Activated naive CD8-positive, alpha-beta T cell treated with anti-CD3 and anti-CD28 coated beads, Interleukin-2, amount 10 ng/mL, durations not matched to agents 7 days and 5 days (primary cell): ENCODE measurements around the gene POMGNT2. TPM values are rescaled to one million over a fixed set of nuclear protein-coding genes. Genes with fewer than 3 reads are reported as not detected.

Experiments
- ATAC-seq: fragments of 150-1000 bp; cut with Tn5 transposase; one replicate; pipeline ENCODE4 v1.10.0; 2021; ENCODE audit warnings: low read depth, moderate library complexity
- POLR2A ChIA-PET: fragments of 350-600 bp; sonication (Branson Sonifier 250); formaldehyde crosslinking; loops from one replicate; lab custom pipeline; 2021; ENCODE audit warnings: antibody characterized with exemption; lab: Charles Lee
- DNase-seq: peaks from one replicate; pipeline ENCODE4 v3.0.0; 2021
- H3K27ac Mint-ChIP-seq: one replicate; pipeline ENCODE4 v1.8.0; 2022; ENCODE audit warnings: mild to moderate bottlenecking, mixed read lengths
- H3K27me3 Mint-ChIP-seq: one replicate; pipeline ENCODE4 v1.8.0; 2022; ENCODE audit warnings: mild to moderate bottlenecking, moderate library complexity, mixed read lengths
- H3K36me3 Mint-ChIP-seq: one replicate; pipeline ENCODE4 v1.8.0; 2021; ENCODE audit warnings: mild to moderate bottlenecking, mixed read lengths
- H3K4me1 Mint-ChIP-seq: one replicate; pipeline ENCODE4 v1.8.0; 2021; ENCODE audit warnings: mixed read lengths
- H3K4me3 Mint-ChIP-seq: one replicate; pipeline ENCODE4 v1.8.0; 2022; ENCODE audit warnings: mild to moderate bottlenecking, moderate library complexity, mixed read lengths
- H3K9me3 Mint-ChIP-seq: one replicate; pipeline ENCODE4 v1.8.0; 2021; ENCODE audit warnings: mixed read lengths
- total RNA-seq, 2 experiments: library from RNA; stranded (reverse); gene quantifications; one replicate each; pipeline ENCODE4 v1.2.3, GENCODE V29; 2021

Gene POMGNT2
- total RNA-seq, 2 experiments from 2014 or later: 7.6 to 8.8 TPM

DNA sequence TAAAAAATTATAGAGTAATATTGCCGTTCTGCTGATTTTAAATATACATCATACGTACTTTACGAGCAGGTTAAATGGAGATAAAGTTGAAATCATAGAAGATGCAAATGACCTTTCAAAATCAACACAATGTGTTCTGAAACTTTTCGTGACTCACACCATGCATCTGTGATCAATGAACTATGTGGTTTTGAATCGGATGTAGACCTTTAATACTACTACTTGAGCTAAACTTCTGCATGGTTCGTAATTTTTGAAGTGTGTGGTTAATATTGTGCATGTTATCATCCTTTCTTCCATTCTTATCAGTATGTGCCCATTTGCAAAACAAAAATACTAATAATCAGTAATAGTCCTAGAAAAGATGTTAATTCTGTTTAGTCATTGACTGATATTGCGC, 67.9 kb downstream of the POMGNT2 start:
- Mint-ChIP-seq H3K4me3 (no peak overlapping the region), H3K36me3 (no peaks in the 10 kb centered on the region), H3K27me3 (no peaks in the 10 kb centered on the region), H3K27ac (no peak overlapping the region), H3K4me1 (peaks cover 4% of the 10 kb centered on the region), H3K9me3 (peaks cover 2% of the 10 kb centered on the region)
- POLR2A ChIA-PET: no interaction called here
- DNase-seq (no peak), ATAC-seq (no peak)

GRCh38 chr3:43036621-43037423, 69.1 kb downstream of the POMGNT2 start:
- no peaks in the 10 kb centered on the region for H3K27me3 Mint-ChIP-seq
- no peak overlapping the region for H3K4me3 Mint-ChIP-seq
- DNase-seq (no peak), ATAC-seq (no peak)
- H3K9me3 Mint-ChIP-seq: peaks cover 2% of the 10 kb centered on the region
- POLR2A ChIA-PET: no interaction called here
- no peaks in the 10 kb centered on the region for H3K36me3 Mint-ChIP-seq
- H3K4me1 Mint-ChIP-seq: peaks cover 4% of the 10 kb centered on the region
- no peak overlapping the region for H3K27ac Mint-ChIP-seq

DNA sequence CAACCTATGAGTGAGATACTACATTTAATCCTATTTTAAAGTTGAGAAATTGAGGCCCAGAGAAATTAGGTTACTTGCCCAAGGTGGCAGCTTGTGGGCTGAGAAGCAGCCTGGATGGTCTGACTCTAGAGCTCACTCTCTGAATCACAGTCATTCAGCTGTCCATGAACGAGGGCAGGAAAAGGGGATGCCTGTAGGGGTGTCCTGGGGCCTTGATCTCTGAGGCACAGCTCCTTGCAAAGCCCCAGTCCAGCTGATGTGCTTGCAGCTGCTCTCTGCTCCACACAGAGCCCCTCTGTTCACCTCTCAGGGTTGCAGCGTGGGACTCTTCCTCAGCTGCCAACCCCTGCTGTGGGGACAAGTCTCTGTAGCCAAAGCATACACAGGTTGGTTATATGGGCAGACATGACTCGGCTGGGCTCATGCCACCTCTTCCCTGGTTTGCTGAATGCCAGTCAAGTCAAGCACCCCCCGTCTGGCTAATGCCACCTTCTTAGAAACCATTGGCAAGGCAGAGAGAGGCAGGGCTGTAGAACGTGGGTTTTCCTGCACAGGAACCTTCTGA, 70.0 kb downstream of the POMGNT2 start:
- H3K4me3 Mint-ChIP-seq: no peak overlapping the region
- no peak for DNase-seq
- H3K27me3 Mint-ChIP-seq: no peaks in the 10 kb centered on the region
- H3K36me3 Mint-ChIP-seq: no peaks in the 10 kb centered on the region
- no peak overlapping the region for H3K27ac Mint-ChIP-seq
- POLR2A ChIA-PET: no interaction called here
- peaks cover 4% of the 10 kb centered on the region for H3K4me1 Mint-ChIP-seq
- ATAC-seq: no peak
- no peaks in the 10 kb centered on the region for H3K9me3 Mint-ChIP-seq

DNA sequence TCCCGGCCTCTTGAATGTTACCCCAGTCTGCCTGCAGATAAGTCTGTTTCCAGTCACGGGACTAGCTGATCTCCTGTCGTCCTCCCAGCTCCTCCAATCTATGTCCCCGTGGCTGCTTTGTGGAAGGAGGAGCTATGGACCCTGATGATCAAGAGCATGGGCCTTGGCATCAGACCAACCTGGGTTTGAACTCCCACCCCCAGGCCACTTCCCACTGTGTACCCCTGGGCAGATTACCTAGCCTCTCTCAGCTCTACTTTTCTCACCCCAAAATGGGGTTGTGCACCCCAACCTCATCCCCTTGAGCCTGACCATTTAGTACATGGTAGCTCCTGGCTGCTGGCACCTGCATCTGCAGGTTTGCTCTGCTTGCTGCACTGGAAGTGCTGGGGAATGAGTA, 71.0 kb downstream of the POMGNT2 start:
- POLR2A ChIA-PET: interaction anchor here (0.8 kb wide), 1 partner anchor 11 kb away, joined by 3 read pairs; no protein-coding TSS in a partner anchor
- H3K27ac Mint-ChIP-seq: no peak overlapping the region
- H3K4me3 Mint-ChIP-seq: no peak overlapping the region

GRCh38 chr3:43034200-43034599, 71.7 kb downstream of the POMGNT2 start:
- no peaks in the 10 kb centered on the region for H3K36me3 Mint-ChIP-seq
- no peaks in the 10 kb centered on the region for H3K9me3 Mint-ChIP-seq
- POLR2A ChIA-PET: interaction anchor here (0.8 kb wide), 1 partner anchor 10 kb away, joined by 3 read pairs; no protein-coding TSS in a partner anchor
- H3K4me3 Mint-ChIP-seq: no peak overlapping the region
- no peaks in the 10 kb centered on the region for H3K27me3 Mint-ChIP-seq
- peaks cover 2% of the 10 kb centered on the region for H3K4me1 Mint-ChIP-seq
- no peak for ATAC-seq
- no peak for DNase-seq
- no peak overlapping the region for H3K27ac Mint-ChIP-seq

More for the DNA sequence above, 71.0 kb downstream of the POMGNT2 start:
- no peaks in the 10 kb centered on the region for H3K27me3 Mint-ChIP-seq
- H3K9me3 Mint-ChIP-seq: no peaks in the 10 kb centered on the region
- no peaks in the 10 kb centered on the region for H3K36me3 Mint-ChIP-seq
- no peak for ATAC-seq
- DNase-seq: no peak
- H3K4me1 Mint-ChIP-seq: peaks cover 4% of the 10 kb centered on the region

DNA sequence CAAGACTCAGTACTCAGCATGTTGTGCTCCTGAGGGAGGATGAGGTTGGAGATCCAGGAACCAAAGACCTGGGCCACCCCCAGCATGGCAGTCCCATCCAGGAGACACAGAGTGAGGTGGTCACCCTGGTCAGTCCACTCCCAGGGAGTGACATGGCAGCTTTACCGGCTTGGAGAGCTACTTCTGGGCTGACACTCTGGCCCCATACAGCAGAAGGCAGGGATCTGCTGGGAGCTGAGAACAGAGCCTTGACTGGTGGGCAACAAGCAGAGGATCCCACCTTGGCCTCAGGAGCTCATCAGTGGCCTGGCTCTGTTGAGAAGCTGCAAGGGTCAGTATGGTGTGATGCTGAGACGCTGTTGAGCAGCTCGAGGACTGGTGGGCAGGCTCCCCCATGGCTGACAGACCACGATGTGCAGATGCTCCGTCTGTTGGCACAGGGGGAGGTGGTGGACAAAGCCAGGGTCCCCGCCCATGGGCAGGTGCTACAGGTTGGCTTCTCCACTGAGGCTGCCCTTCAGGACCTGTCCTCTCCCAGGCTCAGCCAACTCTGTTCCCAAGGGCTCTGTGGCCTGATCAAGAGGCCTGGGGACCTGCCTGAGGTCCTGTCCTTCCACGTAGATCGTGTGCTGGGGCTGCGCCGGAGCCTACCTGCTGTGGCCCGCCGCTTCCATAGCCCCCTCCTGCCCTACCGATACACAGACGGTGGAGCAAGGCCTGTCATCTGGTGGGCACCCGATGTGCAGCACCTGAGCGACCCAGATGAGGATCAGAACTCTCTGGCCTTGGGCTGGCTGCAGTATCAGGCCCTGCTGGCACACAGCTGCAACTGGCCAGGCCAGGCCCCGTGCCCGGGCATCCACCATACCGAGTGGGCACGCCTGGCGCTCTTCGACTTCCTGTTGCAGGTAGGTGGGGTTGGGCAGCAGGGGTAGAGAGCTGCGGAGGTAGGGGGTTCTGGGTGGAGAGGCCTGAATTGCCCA, 72.9 kb downstream of the POMGNT2 start:
- Mint-ChIP-seq H3K4me1 (no peaks in the 10 kb centered on the region), H3K36me3 (no peaks in the 10 kb centered on the region), H3K4me3 (no peak overlapping the region), H3K27me3 (no peaks in the 10 kb centered on the region), H3K27ac (no peak overlapping the region), H3K9me3 (peaks cover 2% of the 10 kb centered on the region)
- DNase-seq (no peak), ATAC-seq (no peak)
- POLR2A ChIA-PET: interaction anchor here (1.0 kb wide), 1 partner anchor 10 kb away, joined by 3 read pairs; no protein-coding TSS in a partner anchor

- ATAC-seq (no peak), DNase-seq (no peak)
- Mint-ChIP-seq H3K9me3 (peaks cover 3% of the 10 kb centered on the region), H3K27ac (no peak overlapping the region), H3K4me3 (no peak overlapping the region), H3K4me1 (no peaks in the 10 kb centered on the region), H3K36me3 (no peaks in the 10 kb centered on the region), H3K27me3 (no peaks in the 10 kb centered on the region)
- POLR2A ChIA-PET: interaction anchor here (1.0 kb wide), 1 partner anchor 9 kb away, joined by 3 read pairs; no protein-coding TSS in a partner anchor
Observed at GRCh38 chr3:43031889-43032545, 73.9 kb downstream of the POMGNT2 start.

DNA sequence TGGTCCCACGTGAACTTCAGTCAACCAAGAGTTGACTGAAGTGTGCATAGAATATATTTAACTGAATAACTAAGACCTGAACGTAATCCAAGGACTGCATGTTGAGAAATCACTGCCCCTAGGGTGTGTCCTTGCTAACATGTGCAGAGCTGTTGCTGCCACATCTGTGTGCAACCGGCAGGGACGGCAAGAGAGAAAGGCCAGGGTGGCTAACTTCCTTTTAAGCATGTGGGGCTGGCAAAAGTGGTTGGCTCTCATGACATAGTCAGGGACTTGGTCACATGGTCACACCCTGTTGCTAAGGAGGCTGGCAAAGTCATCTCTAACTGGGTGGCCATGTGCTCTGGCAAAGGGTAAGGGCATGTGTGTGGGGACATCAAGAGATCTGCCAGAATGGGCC, 74.4 kb downstream of the POMGNT2 start:
- POLR2A ChIA-PET: interaction anchor here (1.0 kb wide), 1 partner anchor 8 kb away, joined by 3 read pairs; no protein-coding TSS in a partner anchor
- Mint-ChIP-seq H3K36me3 (no peaks in the 10 kb centered on the region), H3K27ac (no peak overlapping the region), H3K9me3 (peaks cover 4% of the 10 kb centered on the region), H3K4me1 (no peaks in the 10 kb centered on the region), H3K27me3 (no peaks in the 10 kb centered on the region), H3K4me3 (no peak overlapping the region)
- ATAC-seq: no peak
- no peak for DNase-seq

- H3K27ac Mint-ChIP-seq: no peak overlapping the region
- POLR2A ChIA-PET: no interaction called here
- DNase-seq (no peak), ATAC-seq (no peak)
- H3K27me3 Mint-ChIP-seq: no peaks in the 10 kb centered on the region
- peaks cover 4% of the 10 kb centered on the region for H3K9me3 Mint-ChIP-seq
- H3K4me3 Mint-ChIP-seq: no peak overlapping the region
- H3K36me3 Mint-ChIP-seq: no peaks in the 10 kb centered on the region
- H3K4me1 Mint-ChIP-seq: no peaks in the 10 kb centered on the region
Observed at GRCh38 chr3:43030162-43030935, 75.5 kb downstream of the POMGNT2 start.

Other genes starting within 250 kb of the POMGNT2 start
- gene CYP8B1, start 230.2 kb downstream of the POMGNT2 start, total RNA-seq: not detected
- gene ZNF662, start 199.9 kb downstream of the POMGNT2 start, total RNA-seq: 1 to 10 TPM; 2.2 to 2.5 TPM
- not detected for gene GASK1A, start 126.8 kb downstream of the POMGNT2 start, total RNA-seq
- 10 to 100 TPM; 70.7 to 73.6 TPM for gene SNRK, start 180.5 kb upstream of the POMGNT2 start, total RNA-seq